ENCODE results near the gene WDR75.
"Not testable (repeated sequence)": the region's sequence is repeated elsewhere in the genome, so short reads cannot be mapped to it uniquely, and the experiment has no call there.

WDR75 gene

DNA sequence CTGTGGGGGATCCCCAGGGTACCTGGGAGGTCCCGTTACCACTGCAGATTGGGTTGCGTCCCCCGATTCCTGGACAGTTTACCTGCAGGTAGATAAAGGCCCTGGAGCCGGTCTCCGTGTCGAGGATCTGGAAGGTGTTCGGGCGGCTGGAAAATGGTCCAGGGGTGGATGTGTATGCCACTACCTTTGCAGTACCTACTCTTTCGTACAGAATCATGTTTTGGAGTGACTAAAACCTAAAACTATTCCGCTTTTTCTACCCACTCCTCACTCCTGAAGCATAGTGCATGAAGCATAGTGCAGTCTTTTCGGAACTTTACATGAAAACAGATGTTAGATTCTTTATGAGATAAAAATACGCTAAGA is 418 bp downstream of the WDR75 start:
- DNase-seq (ENCODE audit: low read depth in 2 of 2), result no peak

DNA sequence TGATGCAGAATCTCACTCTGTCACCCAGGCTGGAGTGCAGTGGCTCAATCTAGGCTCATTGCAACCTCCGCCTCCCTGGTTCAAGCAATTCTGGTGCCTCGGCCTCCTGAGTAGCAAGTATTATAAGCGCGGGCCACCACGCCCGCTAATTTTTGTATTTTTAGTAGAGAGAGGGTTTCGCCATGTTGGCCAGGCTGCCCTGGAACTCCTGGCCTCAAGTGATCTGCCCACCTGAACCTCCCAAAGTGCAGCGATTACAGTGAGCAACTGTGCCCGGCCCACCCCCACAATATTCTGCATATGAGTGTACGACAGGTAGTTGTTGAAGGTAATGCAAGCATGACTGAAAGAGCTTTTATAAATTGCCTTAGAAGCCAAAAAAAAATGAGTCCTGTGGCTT is 1.2 kb downstream of the WDR75 start:
- DNase-seq (ENCODE audit: low read depth in 2 of 2), result no peak

DNA sequence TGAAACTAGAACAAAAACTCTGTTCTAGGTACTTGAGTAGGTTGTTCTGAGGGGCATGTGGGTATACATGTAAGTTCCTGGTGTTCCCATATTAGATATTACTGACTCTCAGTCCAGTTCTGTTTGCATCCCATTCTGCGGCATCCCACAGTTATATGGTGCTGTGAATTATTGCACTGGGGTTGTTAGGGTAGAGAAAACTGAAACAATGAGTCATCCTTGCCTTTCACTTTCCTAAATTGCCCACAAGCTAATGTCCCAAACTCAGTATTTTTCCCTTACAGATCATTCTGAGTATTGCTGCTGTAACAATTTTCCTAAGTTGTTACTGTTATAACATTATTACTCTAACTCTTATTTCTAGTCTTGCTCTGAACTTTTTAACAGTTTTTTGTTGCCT is 3.0 kb downstream of the WDR75 start:
- no peak for DNase-seq (ENCODE audit: low read depth in 2 of 2)

- DNase-seq (ENCODE audit: low read depth in 2 of 2), result no peak
These were observed 5.5 kb downstream of the WDR75 start for GRCh38 chr2:189446780-189447179.

GRCh38 chr2:189454009-189454408 is 12.7 kb downstream of the WDR75 start:
- DNase-seq (ENCODE audit: low read depth in 2 of 2), result no peak

- no peak for DNase-seq (ENCODE audit: low read depth in 2 of 2)
These were observed 23.8 kb downstream of the WDR75 start for GRCh38 chr2:189465076-189465475.

GRCh38 chr2:189465478-189465877 is 24.2 kb downstream of the WDR75 start:
- DNase-seq (ENCODE audit: low read depth in 2 of 2), result no peak

DNA sequence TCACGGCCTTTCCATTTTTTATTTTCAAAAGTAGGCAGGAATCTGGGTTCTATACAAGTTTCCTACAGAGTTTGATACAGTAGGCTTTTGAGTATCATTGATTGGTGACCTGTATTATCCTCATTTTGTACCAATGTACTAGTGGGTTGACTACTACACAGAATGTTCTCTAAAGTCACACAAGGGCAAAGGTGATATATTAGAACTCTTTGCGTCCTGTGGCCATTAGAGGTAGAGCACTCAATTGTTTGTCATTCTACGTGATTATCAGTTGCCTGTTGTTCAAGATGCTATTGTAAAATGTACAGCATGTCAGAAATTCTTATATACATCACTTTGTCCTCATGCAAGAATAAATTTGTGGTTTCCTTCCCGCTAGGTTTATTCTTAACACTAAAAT is 24.8 kb downstream of the WDR75 start:
- no peak for DNase-seq (ENCODE audit: low read depth in 2 of 2)

DNA sequence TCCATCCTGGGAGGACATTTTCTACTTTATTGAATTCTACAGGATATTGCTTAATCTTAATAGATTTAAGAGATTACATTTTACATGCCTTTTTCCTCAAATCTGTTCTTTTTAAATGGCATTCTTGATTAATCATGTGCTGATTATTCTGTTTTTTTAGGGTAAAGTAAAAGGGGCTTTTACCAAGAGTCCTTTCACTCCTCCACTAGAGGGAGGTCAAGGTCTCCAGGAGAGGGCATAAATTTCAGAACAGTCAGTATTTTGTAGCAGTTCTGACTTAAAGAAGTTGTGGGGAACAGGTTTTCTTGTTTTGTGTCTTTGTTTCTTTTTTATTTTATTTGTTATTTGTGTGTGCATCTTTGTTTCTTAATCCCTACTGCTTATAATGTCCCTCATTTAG is 25.4 kb downstream of the WDR75 start:
- no peak for DNase-seq (ENCODE audit: low read depth in 2 of 2)

DNA sequence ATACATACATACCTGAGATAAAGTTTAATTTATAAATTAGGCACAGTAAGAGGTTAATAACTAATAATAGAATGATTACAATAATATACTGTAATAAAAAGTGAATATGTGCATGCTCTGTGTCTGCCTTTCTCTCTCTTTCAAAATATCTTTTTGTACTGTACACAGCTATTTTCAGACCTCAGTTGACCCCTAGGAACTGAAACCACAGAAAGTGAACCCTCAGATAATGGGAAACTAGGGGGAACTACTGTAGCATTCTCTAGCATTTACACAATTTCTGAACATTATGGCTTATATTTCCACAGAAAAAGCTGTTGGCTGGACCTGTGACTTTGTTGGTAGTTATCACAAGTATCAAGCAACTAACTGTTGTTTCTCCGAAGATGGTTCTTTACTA is 25.9 kb downstream of the WDR75 start:
- DNase-seq (ENCODE audit: low read depth in 2 of 2), result no peak

DNA sequence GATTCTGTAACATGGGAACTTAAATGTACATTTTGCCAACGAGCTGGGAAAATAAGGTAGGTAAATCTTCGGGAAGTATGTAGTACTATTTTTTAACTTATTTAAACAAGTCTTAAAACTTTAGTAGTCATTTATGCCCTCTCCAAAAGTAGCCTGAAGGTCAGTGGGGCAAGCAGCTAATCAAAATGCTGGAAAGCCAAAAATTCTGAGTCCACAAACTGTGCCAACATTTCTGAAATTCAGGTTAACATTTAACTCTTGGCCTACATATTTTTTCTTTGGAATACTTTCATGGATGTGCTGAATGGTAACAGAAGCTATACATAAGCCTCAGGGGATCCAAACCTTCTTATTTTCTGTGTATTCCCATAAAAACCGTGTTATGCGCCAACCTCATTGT is 26.3 kb downstream of the WDR75 start:
- no peak for DNase-seq (ENCODE audit: low read depth in 2 of 2)

DNA sequence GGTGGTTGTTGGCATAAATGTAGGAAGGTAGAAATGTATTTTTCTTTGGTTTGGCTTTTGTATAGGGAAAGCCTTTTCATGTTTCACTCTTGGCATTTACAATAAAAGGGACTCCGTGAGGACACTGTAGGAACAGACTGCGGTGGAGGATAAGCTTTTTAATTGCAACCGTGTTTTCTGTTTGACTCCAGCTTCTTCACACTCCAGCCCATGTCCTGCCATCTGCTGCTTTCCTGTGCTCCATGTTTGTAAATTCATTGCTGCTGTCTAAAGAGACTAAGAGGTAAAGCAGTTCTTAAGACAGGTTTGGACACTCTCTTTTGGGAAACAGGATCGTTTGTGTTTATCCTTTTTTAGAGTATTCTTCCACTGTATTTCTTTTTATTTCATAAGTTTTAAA is 33.3 kb downstream of the WDR75 start:
- DNase-seq (ENCODE audit: low read depth in 2 of 2), result no peak

DNA sequence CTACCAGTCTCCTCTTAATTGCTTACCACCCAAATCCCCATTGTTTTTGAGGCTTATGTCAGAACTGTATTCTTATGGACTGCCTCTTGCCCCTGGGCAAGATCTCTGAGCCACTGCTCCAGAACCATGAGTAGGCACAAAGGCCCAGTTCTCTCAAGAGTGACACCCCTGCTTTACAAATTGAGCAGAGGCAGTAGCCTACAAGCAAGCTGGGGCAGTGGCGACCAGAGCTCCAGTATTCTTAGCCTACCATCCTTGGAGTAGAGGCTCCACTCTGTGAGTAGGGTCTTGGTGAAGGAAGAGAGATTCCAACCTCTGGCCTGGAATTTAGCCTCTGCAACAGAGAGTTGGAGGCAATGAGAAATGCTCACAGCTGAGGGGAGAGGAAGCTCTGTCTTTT is 36.5 kb downstream of the WDR75 start:
- DNase-seq (ENCODE audit: low read depth in 2 of 2), result no peak

- not testable (repeated sequence) for DNase-seq (ENCODE audit: low read depth in 2 of 2)
These were observed 37.0 kb downstream of the WDR75 start for GRCh38 chr2:189478289-189478688.

DNA sequence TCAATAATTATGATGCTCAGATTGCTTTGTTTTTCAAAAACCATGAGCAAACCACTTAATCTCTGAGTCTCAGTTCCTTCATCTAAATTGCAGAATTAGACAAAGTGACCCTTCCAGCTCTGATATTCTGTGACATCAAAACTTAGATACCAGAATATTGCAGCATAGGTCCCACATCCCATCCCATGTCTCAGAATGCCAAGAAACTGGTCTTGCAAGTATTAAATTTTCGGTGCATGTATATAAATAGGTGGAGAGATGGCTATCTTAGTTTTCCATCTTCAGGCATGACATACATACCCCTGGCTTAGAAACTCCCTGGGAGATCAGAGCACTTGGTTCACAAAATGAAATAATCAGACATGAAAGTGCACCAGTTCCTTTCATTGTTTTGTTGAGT is 39.8 kb downstream of the WDR75 start:
- no peak for DNase-seq (ENCODE audit: low read depth in 2 of 2)

DNA sequence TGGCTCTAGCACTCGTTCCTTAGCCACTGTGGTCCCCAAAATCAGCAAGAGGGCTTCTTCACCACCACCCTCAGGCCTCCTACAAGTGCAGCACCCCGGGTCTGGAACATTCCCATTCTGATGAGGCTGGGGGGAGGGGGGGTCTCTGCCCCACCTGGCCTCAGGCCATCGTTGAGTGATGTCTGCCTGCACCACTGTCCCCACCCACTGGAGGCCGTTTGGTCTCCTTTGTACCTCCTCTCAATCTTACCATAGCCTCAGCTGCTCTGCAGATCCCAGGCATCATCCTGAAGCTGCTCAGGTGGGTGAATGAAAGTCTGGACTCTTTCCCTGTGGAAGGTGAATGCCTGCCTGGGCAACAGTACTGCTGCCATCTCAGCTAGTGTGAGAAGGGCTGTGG is 42.3 kb downstream of the WDR75 start:
- DNase-seq (ENCODE audit: low read depth in 2 of 2), result no peak

DNA sequence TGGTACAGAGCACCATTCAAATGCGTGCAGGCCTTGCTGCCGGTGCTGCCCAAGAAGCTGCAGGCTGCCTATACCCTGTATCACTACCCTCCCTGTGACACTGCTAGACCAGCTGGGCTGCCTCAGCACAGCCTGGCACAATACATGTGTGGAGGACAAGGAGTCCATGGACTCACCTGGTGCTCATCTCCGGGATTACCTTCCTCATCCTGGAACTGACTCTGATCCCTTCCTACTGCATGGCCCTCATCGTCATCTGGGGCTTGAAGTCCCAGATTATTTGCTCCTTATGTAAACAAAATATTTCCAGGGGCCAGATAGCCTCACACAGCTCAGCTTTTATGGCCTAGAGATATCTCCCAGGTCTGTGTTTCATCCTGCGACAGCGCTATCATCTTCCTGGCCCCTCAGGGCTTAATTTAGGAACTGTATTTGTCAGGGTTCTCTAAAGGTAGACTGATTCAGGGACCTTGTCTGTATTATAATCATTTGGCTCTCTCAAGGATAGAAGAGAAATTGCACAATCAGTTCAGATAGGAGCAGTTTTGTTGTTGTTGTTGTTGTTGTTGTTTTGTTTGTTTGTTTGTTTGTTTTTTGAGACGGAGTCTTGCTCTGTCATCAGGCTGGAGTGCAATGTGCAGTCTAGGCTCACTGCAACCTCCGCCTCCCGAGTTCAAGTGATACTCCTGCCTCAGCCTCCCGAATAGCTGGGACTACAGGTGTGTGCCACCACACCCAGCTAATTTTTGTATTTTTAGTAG is 42.9 kb downstream of the WDR75 start:
- DNase-seq (ENCODE audit: low read depth in 2 of 2), result no peak

DNA sequence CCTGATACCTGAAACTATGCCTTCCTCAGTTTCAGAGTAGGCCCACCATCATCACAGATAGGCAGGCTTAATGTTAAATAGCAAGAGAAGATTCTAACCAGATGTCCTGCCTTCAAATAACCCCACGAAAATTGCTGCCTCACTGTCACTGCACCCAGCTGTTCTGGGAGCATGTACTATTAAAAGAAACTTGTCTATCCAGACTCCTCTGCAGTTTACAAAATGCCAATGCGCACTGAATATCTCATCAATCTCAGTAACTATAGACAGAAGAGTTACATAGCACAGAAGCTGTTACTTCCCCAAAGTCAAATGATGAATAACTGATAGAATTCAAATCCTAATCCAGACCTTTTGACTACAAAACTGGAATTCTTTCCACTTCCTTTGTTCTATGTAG is 43.9 kb downstream of the WDR75 start:
- no peak for DNase-seq (ENCODE audit: low read depth in 2 of 2)

- no peak for DNase-seq (ENCODE audit: low read depth in 2 of 2)
These were observed 45.0 kb downstream of the WDR75 start for GRCh38 chr2:189486237-189486770.

GRCh38 chr2:189487283-189488007 is 46.2 kb downstream of the WDR75 start:
- DNase-seq (ENCODE audit: low read depth in 2 of 2), result no peak

DNA sequence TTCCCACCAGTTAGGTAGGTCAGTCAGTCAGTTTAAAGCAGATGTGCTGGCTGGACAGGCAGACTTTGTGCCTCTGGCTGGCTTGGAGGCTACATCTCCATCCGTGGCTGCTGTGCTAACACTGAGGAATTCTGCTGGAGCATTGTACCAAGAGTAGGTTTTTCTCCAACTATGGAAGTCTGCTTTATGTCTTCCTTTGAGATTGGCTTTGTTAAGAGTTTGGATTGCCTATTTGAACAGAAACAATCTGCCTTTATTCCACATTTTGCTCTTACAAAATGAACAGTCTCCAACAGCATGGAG is 46.7 kb downstream of the WDR75 start:
- no peak for DNase-seq (ENCODE audit: low read depth in 2 of 2)

DNA sequence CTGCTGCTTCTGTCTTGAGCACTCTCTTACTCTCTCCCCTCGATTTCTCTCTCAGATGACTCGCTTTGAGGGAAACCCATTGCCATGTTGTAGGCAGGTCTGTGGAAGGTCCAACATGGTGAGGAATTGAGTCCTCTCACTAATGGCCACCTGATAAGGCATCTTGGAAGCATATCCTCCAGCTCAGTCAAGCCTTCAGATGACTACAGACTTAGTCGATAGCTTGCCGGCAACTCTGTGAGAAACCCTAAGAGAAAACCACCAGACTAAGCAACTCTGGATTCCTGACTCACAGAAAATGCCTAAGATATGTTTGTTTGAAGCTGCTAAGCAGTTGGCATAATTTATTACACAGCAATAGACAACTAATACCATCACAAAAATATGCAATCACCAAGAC is 51.2 kb downstream of the WDR75 start:
- no peak for DNase-seq (ENCODE audit: low read depth in 2 of 2)

DNA sequence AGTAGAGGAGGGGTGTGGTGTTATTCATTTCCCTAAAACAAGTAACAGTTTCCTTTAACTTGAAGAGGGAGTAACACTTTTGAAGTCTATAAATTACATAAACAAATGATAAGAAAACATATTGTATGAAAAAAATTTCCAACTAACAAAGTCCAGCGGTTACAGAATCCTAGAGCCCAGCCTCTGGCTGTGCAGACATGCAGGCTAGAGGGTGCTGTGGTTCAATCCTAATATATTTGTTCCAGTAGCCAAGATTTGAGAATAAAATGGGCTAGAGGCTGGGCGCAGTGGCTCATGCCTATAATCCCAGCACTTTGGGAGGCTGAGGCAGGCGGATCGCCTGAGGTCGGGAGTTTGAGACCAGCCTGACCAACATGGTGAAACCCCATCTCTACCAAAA is 56.9 kb downstream of the WDR75 start:
- DNase-seq (ENCODE audit: low read depth in 2 of 2), result no peak

GRCh38 chr2:189499137-189499536 is 57.9 kb downstream of the WDR75 start:
- DNase-seq (ENCODE audit: low read depth in 2 of 2), result no peak

Data from stimulated activated CD4-positive, alpha-beta T cell treated with anti-CD3 and anti-CD28 coated beads, Interleukin-1b, Interleukin-23, amount 100 ng/mL, for 4 hours (primary cell).